ENCODE data around the gene DLX3.

Gene DLX3

GRCh38 chr17:50003911-50004310 is 8.9 kb upstream of the DLX3 start:
- H3K27ac ChIP-seq = no peak overlapping the region
- TF ChIP-seq ZFX (IDR thresholded peaks at IDR 0.05; ENCODE audit: borderline replicate concordance) (no peak), CTCF (IDR thresholded peaks at IDR 0.05) (no peak)

- no peak for TF ChIP-seq CTCF (IDR thresholded peaks at IDR 0.05)
- H3K27ac ChIP-seq = no peak overlapping the region
Measured at GRCh38 chr17:49998836-49999511, 4.0 kb upstream of the DLX3 start.

GRCh38 chr17:49997773-49998703 is 3.0 kb upstream of the DLX3 start:
- TF ChIP-seq CTCF (IDR thresholded peaks at IDR 0.05) (peak; percentile 92), ZFX (IDR thresholded peaks at IDR 0.05; ENCODE audit: borderline replicate concordance) (no peak)
- H3K27ac ChIP-seq = no peak overlapping the region

GRCh38 chr17:49997301-49997650 is 2.3 kb upstream of the DLX3 start:
- H3K27ac ChIP-seq = no peak overlapping the region
- no peak for TF ChIP-seq ZFX (IDR thresholded peaks at IDR 0.05; ENCODE audit: borderline replicate concordance)

GRCh38 chr17:49996495-49997300 is 1.7 kb upstream of the DLX3 start:
- TF ChIP-seq CTCF (IDR thresholded peaks at IDR 0.05) = peak; percentile 95
- no peak for TF ChIP-seq ZFX (IDR thresholded peaks at IDR 0.05; ENCODE audit: borderline replicate concordance)
- no peak overlapping the region for H3K27ac ChIP-seq

- TF ChIP-seq ZFX (IDR thresholded peaks at IDR 0.05; ENCODE audit: borderline replicate concordance) (no peak), CTCF (IDR thresholded peaks at IDR 0.05) (no peak)
- H3K27ac ChIP-seq = no peak overlapping the region; the same call in 1 of the 2 replicates
Measured at GRCh38 chr17:49996121-49996494, 1.1 kb upstream of the DLX3 start.

Measured in 22Rv1 (cell line).